ENCODE measurements around the gene SLC26A4.

SLC26A4 gene

GRCh38 chr7:107614425-107614824, 46.2 kb upstream of the SLC26A4 start:
- Histone ChIP-seq H3K4me2 (ENCODE audit: low read length) (no peak overlapping the region), H3F3A (ENCODE audit: control insufficient read depth, insufficient read depth) (no peaks in the 10 kb centered on the region)

GRCh38 chr7:107615910-107616680, 44.5 kb upstream of the SLC26A4 start:
- TF ChIP-seq EZH2phosphoT487 (IDR thresholded peaks at IDR 0.05; ENCODE audit: borderline replicate concordance, low read length) (no peak), CTCF (IDR thresholded peaks at IDR 0.05; ENCODE audit: low read depth, low read length, poor library complexity, severe bottlenecking) (no peak)
- Histone ChIP-seq H3K4me3 (ENCODE audit: low read length) (no peak overlapping the region), H3K79me2 (ENCODE audit: control insufficient read depth, low read length) (no peaks in the 10 kb centered on the region), H3K36me3 (ENCODE audit: control insufficient read depth, low read length) (peaks cover 19% of the 10 kb centered on the region), H3K9me2 (replicated peaks; ENCODE audit: control insufficient read depth, low read length) (no peaks in the 10 kb centered on the region), H3F3A (ENCODE audit: control insufficient read depth, insufficient read depth) (no peaks in the 10 kb centered on the region), H3K27ac (ENCODE audit: low read depth, low read length) (no peak overlapping the region), H3K4me2 (ENCODE audit: low read length) (no peak overlapping the region), H4K20me1 (ENCODE audit: control insufficient read depth, insufficient read depth, low read depth, low read length) (no peaks in the 10 kb centered on the region), H3K4me1 (ENCODE audit: control insufficient read depth, low read length) (no peaks in the 10 kb centered on the region), H3K9me3 (ENCODE audit: control insufficient read depth, insufficient read depth, low read length) (no peaks in the 10 kb centered on the region), H3K27me3 (ENCODE audit: control insufficient read depth, low read length) (no peaks in the 10 kb centered on the region)

More at GRCh38 chr7:107614425-107614824, 46.2 kb upstream of the SLC26A4 start:
- Histone ChIP-seq H3K79me2 (ENCODE audit: control insufficient read depth, low read length) (no peaks in the 10 kb centered on the region), H3K9me2 (replicated peaks; ENCODE audit: control insufficient read depth, low read length) (no peaks in the 10 kb centered on the region), H3K9me3 (ENCODE audit: control insufficient read depth, insufficient read depth, low read length) (no peaks in the 10 kb centered on the region), H3K27me3 (ENCODE audit: control insufficient read depth, low read length) (no peaks in the 10 kb centered on the region), H3K4me3 (ENCODE audit: low read length) (no peak overlapping the region), H3K36me3 (ENCODE audit: control insufficient read depth, low read length) (peaks cover 19% of the 10 kb centered on the region), H3K4me1 (ENCODE audit: control insufficient read depth, low read length) (no peaks in the 10 kb centered on the region), H3K27ac (ENCODE audit: low read depth, low read length) (no peak overlapping the region), H4K20me1 (ENCODE audit: control insufficient read depth, insufficient read depth, low read depth, low read length) (no peaks in the 10 kb centered on the region)
- TF ChIP-seq EZH2phosphoT487 (IDR thresholded peaks at IDR 0.05; ENCODE audit: borderline replicate concordance, low read length) (no peak), CTCF (IDR thresholded peaks at IDR 0.05; ENCODE audit: low read depth, low read length, poor library complexity, severe bottlenecking) (no peak)

GRCh38 chr7:107622429-107622828, 38.2 kb upstream of the SLC26A4 start:
- Histone ChIP-seq H3K4me2 (ENCODE audit: low read length) (no peak overlapping the region), H3K9me2 (replicated peaks; ENCODE audit: control insufficient read depth, low read length) (no peaks in the 10 kb centered on the region), H3K79me2 (ENCODE audit: control insufficient read depth, low read length) (no peaks in the 10 kb centered on the region), H3K36me3 (ENCODE audit: control insufficient read depth, low read length) (no peaks in the 10 kb centered on the region; the same call in 1 of the 2 replicates), H3F3A (ENCODE audit: control insufficient read depth, insufficient read depth) (no peaks in the 10 kb centered on the region), H3K27me3 (ENCODE audit: control insufficient read depth, low read length) (no peaks in the 10 kb centered on the region), H3K4me1 (ENCODE audit: control insufficient read depth, low read length) (no peaks in the 10 kb centered on the region), H4K20me1 (ENCODE audit: control insufficient read depth, insufficient read depth, low read depth, low read length) (no peaks in the 10 kb centered on the region), H3K27ac (ENCODE audit: low read depth, low read length) (no peak overlapping the region), H3K4me3 (ENCODE audit: low read length) (no peak overlapping the region), H3K9me3 (ENCODE audit: control insufficient read depth, insufficient read depth, low read length) (no peaks in the 10 kb centered on the region)
- TF ChIP-seq CTCF (IDR thresholded peaks at IDR 0.05; ENCODE audit: low read depth, low read length, poor library complexity, severe bottlenecking), result no peak
- no peak for TF ChIP-seq EZH2phosphoT487 (IDR thresholded peaks at IDR 0.05; ENCODE audit: borderline replicate concordance, low read length)
